DOHH2 (cell line): ENCODE measurements around the gene PGP.

ENCODE experiments used
- CTCF ChIP-seq: fragments of 200-600 bp; sonication (generic); IDR thresholded peaks from one replicate; pipeline ENCODE4 v1.5.1; 2014; ENCODE audit warnings: antibody characterized with exemption, mild to moderate bottlenecking, low read depth, low read length; ENCODE audit not compliant: poor library complexity, severe bottlenecking
- EZH2phosphoT487 ChIP-seq: fragments of 200-600 bp; sonication (generic); IDR thresholded peaks from 2 replicates; pipeline ENCODE4 v1.6.1; 2017; ENCODE audit warnings: borderline replicate concordance, mild to moderate bottlenecking, antibody characterized with exemption, low read length, moderate library complexity, mixed read lengths

GRCh38 chr16:2163211-2163881 is 51.3 kb downstream of the PGP start:
- TF ChIP-seq EZH2phosphoT487: no peak
- TF ChIP-seq CTCF: no peak
